ENCODE data around the gene ERAL1.
"Not testable (repeated sequence)": the region's sequence is repeated elsewhere in the genome, so short reads cannot be mapped to it uniquely, and the experiment has no call there.

Gene ERAL1

GRCh38 chr17:28900986-28901726 lies 46.3 kb downstream of the ERAL1 start:
- peak; percentile 22 for DNase-seq

GRCh38 chr17:28901866-28902818 lies 47.3 kb downstream of the ERAL1 start:
- peak; percentile 62 for DNase-seq

GRCh38 chr17:28902819-28903545 lies 48.2 kb downstream of the ERAL1 start, which contains the start of gene DHRS13:
DHRS13 (minus strand) TSS chr17:28903079; CDS start chr17:28902944, 135 bp downstream.
- DNase-seq, result peak; percentile 92

- DNase-seq, result not testable (repeated sequence)
Measured at GRCh38 chr17:28903546-28903841, 48.7 kb downstream of the ERAL1 start.

GRCh38 chr17:28904800-28905199 lies 50.0 kb downstream of the ERAL1 start:
- peak; percentile 62 for DNase-seq

- DNase-seq, result peak; percentile 50
Measured at GRCh38 chr17:28906276-28906675, 51.5 kb downstream of the ERAL1 start.

GRCh38 chr17:28906706-28907438 lies 52.1 kb downstream of the ERAL1 start:
- peak; percentile 91 for DNase-seq

GRCh38 chr17:28907709-28908475 lies 53.1 kb downstream of the ERAL1 start:
- DNase-seq, result peak; percentile 87

- no peak for DNase-seq
Measured at GRCh38 chr17:28908640-28909167, 53.9 kb downstream of the ERAL1 start.

- no peak for DNase-seq
Measured at GRCh38 chr17:28910534-28910933, 55.7 kb downstream of the ERAL1 start.
